Aorta (tissue), 5 donors: Measurements from ENCODE around the gene TPPP. TPM values are rescaled to one million over a fixed set of nuclear protein-coding genes. Genes with fewer than 3 reads are reported as not detected.
"Not testable (repeated sequence)": the region's sequence is repeated elsewhere in the genome, so short reads cannot be mapped to it uniquely, and the experiment has no call there.

ENCODE experiments used
- ATAC-seq: fragments of 200-7000 bp; cut with Tn5 transposase; one replicate; pipeline ENCODE4 v1.9.1; 2022; ENCODE audit warnings: moderate library complexity; ENCODE audit not compliant: low FRiP score
- DNase-seq, 2 donors: peaks; one replicate each; pipeline ENCODE4 v3.0.0-alpha.2; 2020
- H3K27ac ChIP-seq, 2 donors: one replicate each; pipeline ENCODE4 v1.5.1; 2013; ENCODE audit warnings: low read length in 2 of 2, mild to moderate bottlenecking in 2 of 2, moderate library complexity in 2 of 2, control low read depth in 1 of 2, inconsistent platforms in 1 of 2, low read depth in 1 of 2
- H3K27me3 ChIP-seq, 2 donors: one replicate each; pipeline ENCODE4 v1.6.1; 2013; ENCODE audit warnings: control low read depth in 1 of 2, low read length in 1 of 2, mild to moderate bottlenecking in 1 of 2, moderate library complexity in 1 of 2; ENCODE audit not compliant: insufficient read depth in 2 of 2, control insufficient read depth in 1 of 2
- H3K36me3 ChIP-seq, 2 donors: one replicate each; pipeline ENCODE4 v1.6.1; 2013; ENCODE audit warnings: control low read depth in 1 of 2, low read length in 1 of 2, mild to moderate bottlenecking in 1 of 2; ENCODE audit not compliant: insufficient read depth in 2 of 2, control insufficient read depth in 1 of 2
- H3K4me1 ChIP-seq, 2 donors: one replicate each; pipeline ENCODE4 v1.6.1; 2013; ENCODE audit warnings: low read length in 2 of 2, control low read depth in 1 of 2, mild to moderate bottlenecking in 1 of 2, moderate library complexity in 1 of 2; ENCODE audit not compliant: insufficient read depth in 2 of 2, control insufficient read depth in 1 of 2
- H3K4me3 ChIP-seq, 2 donors: one replicate each; pipeline ENCODE4 v1.5.1; 2013; ENCODE audit warnings: low read length in 2 of 2, control low read depth in 1 of 2, mild to moderate bottlenecking in 1 of 2
- H3K9me3 ChIP-seq: one replicate; pipeline ENCODE4 v1.6.1; 2013; ENCODE audit warnings: mild to moderate bottlenecking, low read length; ENCODE audit not compliant: control insufficient read depth
- WGBS, 2 donors: extraction: QIAGEN DNeasy Blood & Tissue Kit; methylation state at CpG; one replicate each; pipeline ENCODE4 v1.1.7; 2013; 5-methylcytosine and 5-hydroxymethylcytosine counted together
- intact Hi-C, 2 donors: fragments of 100-400 bp; cut with DNase I; formaldehyde crosslinking; loops; one replicate each; pipeline versions ENCODE4 v1.14.2 to v1.15.0; 2022
- polyA plus RNA-seq, 2 donors: library from polyadenylated mRNA; stranded (reverse); fragments of 200-250 nt; gene quantifications; one replicate each; pipeline ENCODE4 v1.2.3, GENCODE V29; 2013
- total RNA-seq, 2 donors: library from RNA; stranded (reverse); fragmentation: NEBNext Ultra II Directional; extraction: Animal tissue kit (Norgen Biotek cat#: 25700); gene quantifications; one replicate each; pipeline ENCODE4 v1.2.1, GENCODE V29; 2021
- donor health status: healthy with polysubstance abuse.
- donor health status: Bipolar disorder and iron deficiency.
- donor health status: DM: no; HTN: no; CAD: no.
- donor health status: DM: no; HTN: no; CAD: no.
- donor health status: DM: yes; HTN: yes; CAD: no.

TPPP gene
- total and polyA plus RNA-seq, 4 donors, result 2.5 to 9.8 (median 5.2) TPM

DNA sequence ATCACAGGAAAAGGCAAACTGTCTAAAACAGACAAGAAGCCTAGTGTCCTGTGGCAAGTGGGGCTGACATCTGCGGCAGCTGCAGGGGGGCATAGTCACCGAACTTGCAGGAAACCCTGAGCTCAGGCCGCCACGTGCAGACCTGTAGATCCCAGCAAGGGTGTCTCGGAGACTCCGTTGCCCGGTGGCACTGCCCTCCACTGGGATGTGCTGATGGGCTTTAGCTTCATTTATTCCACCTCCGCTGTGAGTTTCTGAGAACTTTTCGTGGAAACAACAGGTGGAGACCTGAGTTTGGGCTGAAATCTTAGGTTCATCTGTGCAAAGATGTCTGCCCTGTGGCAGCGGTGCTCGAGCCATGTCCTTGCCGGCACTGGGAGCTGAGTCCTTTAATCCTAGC lies 59.0 kb downstream of the TPPP start:
- DNase-seq (peak in 1 of 2 donors; percentile 51), ATAC-seq (no peak)
- Histone ChIP-seq H3K27ac (no peak overlapping the region), H3K36me3 (peaks cover 0 to 6% of the 10 kb centered on the region in 2 donors), H3K27me3 (no peaks in the 10 kb centered on the region), H3K9me3 (peaks cover 2% of the 10 kb centered on the region), H3K4me1 (no peaks in the 10 kb centered on the region), H3K4me3 (no peak overlapping the region)
- intact Hi-C loops, result no loop called here
- 94% methylated on average over 12 of the region's 12 CpGs for WGBS, 2 donors

DNA sequence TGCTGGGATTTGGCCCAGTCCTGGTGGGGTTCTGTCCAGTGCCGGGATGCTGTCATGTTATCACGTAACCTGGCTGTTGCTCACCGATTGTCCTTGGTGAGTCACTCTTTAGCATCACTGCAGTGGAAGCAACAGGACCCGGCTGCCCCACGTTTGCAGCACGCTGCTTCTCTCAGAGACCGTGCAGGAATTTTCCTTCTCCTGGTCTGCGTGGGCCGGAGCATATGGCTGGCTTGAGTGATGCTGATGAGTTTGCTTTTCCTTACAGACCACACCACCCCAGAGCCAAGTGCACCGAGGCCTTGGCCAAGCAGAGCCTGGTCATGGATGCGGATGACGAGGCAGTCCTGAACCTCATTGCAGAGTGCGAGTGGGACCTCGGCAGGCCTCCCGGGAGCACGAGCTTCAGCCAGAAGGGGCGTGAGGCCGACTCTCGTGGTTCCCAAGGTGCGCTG lies 59.6 kb downstream of the TPPP start:
- WGBS, 2 donors, result 72 to 74% methylated on average over 20 of the region's 20 CpGs
- DNase-seq, result peak in 1 of 2 donors; percentile 68
- no peak overlapping the region for H3K4me3 ChIP-seq
- no peak for ATAC-seq
- H3K27ac ChIP-seq, result no peak overlapping the region
- no peaks in the 10 kb centered on the region for H3K4me1 ChIP-seq
- H3K36me3 ChIP-seq, result peaks cover 0 to 6% of the 10 kb centered on the region in 2 donors
- no peaks in the 10 kb centered on the region for H3K27me3 ChIP-seq
- intact Hi-C loops, result no loop called here
- peaks cover 2% of the 10 kb centered on the region for H3K9me3 ChIP-seq

DNA sequence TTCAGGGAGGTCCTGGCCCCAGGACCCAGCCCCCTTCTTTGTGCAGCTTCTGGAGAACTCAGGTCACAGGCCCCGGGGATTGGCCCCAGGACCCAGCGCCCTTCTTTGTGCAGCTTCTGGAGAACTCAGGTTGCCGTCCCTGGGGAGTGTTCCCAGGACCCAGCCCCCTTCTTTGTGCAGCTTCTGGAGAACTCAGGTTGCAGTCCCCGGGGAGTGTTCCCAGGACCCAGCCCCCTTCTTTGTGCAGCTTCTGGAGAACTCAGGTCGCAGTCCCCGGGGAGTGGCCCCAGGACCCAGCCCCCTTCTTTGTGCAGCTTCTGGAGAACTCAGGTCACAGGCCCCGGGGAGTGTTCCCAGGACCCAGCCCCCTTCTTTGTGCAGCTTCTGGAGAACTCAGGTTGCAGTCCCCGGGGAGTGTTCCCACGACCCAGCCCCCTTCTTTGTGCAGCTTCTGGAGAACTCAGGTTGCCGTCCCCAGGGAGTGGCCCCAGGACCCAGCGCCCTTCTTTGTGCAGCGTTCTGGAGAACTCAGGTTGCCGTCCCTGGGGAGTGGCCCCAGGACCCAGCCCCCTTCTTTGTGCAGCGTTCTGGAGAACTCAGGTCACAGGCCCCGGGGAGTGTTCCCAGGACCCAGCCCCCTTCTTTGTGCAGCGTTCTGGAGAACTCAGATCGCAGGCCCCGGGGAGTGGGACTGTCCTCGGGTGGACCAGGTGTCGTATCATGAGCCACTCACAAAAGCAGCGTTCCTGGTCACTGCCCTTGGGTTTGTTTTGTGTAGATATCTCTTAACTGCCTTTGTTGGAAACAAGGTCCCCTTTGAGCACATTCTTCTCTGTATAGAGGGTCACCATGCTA lies 64.6 kb downstream of the TPPP start:
- intact Hi-C loops, H3K9me3 ChIP-seq, ATAC-seq, H3K27ac ChIP-seq, H3K27me3 ChIP-seq, H3K4me1 ChIP-seq, H3K4me3 ChIP-seq, H3K36me3 ChIP-seq: not testable (repeated sequence)
- 81 to 85% methylated on average over 21 of the region's 21 CpGs for WGBS, 2 donors
- DNase-seq, result peak in 1 of 2 donors; percentile 50

DNA sequence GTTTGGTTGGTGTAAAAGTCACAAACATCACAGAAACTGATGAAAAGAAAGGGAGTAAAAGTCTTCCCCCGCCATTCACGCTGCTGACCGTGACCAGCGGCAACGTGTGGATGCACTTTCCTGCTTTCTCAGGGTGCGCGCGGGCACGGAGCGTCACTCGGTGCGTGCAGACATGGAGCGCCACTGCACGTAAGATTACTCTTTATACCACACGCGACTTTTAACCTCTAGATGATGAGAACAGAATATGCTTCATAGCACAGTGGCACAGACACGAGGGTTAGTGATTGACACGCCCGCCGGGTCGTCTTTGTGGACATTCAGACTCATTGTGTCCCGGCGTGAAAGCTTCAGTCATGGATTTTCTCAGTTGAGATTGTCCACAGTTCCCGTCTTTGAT lies 65.3 kb downstream of the TPPP start:
- WGBS, 2 donors, result 95 to 96% methylated on average over 24 of the region's 24 CpGs
- no peaks in the 10 kb centered on the region for H3K4me1 ChIP-seq
- DNase-seq (peak in 1 of 2 donors; percentile 37), ATAC-seq (no peak)
- H3K4me3 ChIP-seq, result no peak overlapping the region
- intact Hi-C loops, result no loop called here
- H3K27me3 ChIP-seq, result no peaks in the 10 kb centered on the region
- no peak overlapping the region for H3K27ac ChIP-seq
- H3K9me3 ChIP-seq, result no peaks in the 10 kb centered on the region
- no peaks in the 10 kb centered on the region for H3K36me3 ChIP-seq

DNA sequence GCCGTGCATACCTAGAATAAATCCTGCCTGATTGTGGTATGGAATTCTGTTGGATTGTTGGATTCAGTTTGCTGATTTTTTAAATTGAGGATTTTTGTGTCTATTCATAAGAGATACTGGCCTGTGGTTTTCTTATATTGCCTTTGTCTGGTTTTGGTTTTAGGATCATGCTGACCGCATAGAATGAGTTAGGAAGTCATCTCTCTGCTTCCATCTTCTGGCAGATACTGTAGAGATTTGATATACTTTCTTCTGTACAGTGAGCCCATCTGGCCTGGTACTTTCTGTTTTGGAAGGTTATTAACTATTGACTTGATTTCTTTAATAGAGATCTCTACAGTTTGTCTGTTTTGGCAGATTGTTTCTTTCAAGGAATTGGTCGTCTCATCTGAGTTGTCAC lies 66.3 kb downstream of the TPPP start:
- H3K4me1 ChIP-seq, result no peaks in the 10 kb centered on the region
- 89 to 91% methylated on average over 3 of the region's 3 CpGs for WGBS, 2 donors
- H3K4me3 ChIP-seq, result no peak overlapping the region
- ATAC-seq (no peak), DNase-seq (no peak)
- no peaks in the 10 kb centered on the region for H3K9me3 ChIP-seq
- no peaks in the 10 kb centered on the region for H3K36me3 ChIP-seq
- H3K27ac ChIP-seq, result no peak overlapping the region
- H3K27me3 ChIP-seq, result no peaks in the 10 kb centered on the region
- intact Hi-C loops, result no loop called here

DNA sequence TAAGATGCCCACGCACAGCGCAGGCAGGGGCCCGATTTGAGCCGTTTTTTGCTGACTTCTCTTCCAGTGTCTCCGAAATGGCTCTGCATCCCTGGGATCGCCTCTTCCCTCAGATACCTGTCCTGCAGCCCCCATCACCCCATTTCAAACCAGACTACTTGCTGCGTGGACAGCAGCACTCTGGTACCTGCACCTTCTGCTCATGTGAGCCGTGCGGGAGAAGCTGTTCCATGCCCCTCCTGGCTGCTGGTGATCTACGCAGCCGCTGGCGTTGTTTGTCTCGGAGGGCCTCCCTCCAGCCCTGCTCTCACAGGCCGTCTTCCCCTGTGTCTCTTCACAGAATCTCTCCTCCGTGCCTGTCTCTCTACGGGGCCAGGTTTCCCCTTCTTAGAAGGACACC lies 67.6 kb downstream of the TPPP start:
- H3K9me3 ChIP-seq, result no peaks in the 10 kb centered on the region
- H3K27me3 ChIP-seq, result no peaks in the 10 kb centered on the region
- no peak overlapping the region for H3K27ac ChIP-seq
- DNase-seq, result peak; percentile 4 to 51
- WGBS, 2 donors, result 96 to 98% methylated on average over 16 of the region's 16 CpGs
- no peak for ATAC-seq
- H3K4me1 ChIP-seq, result no peaks in the 10 kb centered on the region
- intact Hi-C loops, result no loop called here
- H3K36me3 ChIP-seq, result no peaks in the 10 kb centered on the region
- H3K4me3 ChIP-seq, result no peak overlapping the region

DNA sequence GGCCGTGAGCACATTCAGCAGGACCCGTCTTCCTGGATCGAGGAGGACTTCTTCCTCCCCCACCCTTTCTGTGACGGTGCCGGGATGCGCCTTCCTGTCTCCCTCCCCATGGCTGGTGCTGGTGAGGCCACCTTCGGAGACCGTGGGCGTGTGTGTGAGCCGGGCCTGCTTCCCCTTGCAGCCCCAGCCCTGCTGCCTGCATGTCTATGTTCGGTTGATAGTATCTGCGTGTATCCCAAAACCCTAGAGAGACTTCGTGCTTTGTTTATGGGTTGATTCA lies 68.3 kb downstream of the TPPP start:
- no peaks in the 10 kb centered on the region for H3K27me3 ChIP-seq
- intact Hi-C loops, result no loop called here
- H3K27ac ChIP-seq, result no peak overlapping the region
- DNase-seq, result peak; percentile 22 to 54
- ATAC-seq, result no peak
- H3K9me3 ChIP-seq, result no peaks in the 10 kb centered on the region
- H3K4me3 ChIP-seq, result no peak overlapping the region
- H3K36me3 ChIP-seq, result no peaks in the 10 kb centered on the region
- no peaks in the 10 kb centered on the region for H3K4me1 ChIP-seq
- 91 to 93% methylated on average over 13 of the region's 13 CpGs for WGBS, 2 donors

DNA sequence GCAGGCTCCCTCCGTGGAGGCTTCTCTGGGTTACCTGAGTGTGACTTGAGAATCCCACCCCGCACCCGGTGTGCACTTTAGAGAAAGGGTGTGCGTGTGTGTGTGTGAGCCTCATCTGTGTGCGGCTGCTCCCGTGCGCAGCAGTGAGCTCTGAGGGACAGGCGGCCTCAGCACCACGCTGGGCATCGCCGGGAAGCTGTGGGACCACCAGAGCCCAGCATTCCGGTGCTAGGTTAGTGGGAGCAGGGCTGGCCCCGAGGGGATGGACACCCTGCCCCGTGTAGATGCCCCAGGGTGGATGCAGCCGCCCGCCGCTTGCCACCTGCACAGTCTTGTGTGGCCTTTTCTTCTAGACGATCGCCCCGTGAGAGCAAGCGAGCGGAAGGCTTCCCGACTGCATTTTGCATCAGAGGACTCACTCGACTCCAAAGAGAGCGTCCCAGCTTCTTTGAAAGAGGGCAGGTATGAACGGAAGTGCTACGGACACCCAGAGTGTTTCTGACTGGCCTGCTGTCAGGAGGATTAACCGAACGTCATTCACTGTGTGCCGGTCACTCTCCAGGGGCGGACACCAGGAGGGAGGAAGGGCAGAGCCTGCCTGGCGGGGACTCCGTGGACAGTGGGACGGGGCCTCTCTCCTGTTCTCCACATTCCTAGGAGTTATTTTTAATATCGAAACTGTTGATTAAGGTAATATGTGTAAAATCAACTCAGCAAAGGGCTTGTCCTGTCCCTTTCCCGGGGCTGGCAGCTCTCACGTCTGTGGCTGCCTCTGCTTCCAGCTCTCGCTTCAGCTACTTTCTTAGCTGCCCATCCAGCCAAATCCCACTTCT lies 68.8 kb downstream of the TPPP start:
- H3K9me3 ChIP-seq, result no peaks in the 10 kb centered on the region
- no peak overlapping the region for H3K4me3 ChIP-seq
- intact Hi-C loops, result no loop called here
- H3K4me1 ChIP-seq, result no peaks in the 10 kb centered on the region
- H3K27ac ChIP-seq, result no peak overlapping the region
- H3K27me3 ChIP-seq, result no peaks in the 10 kb centered on the region
- H3K36me3 ChIP-seq, result no peaks in the 10 kb centered on the region
- WGBS, 2 donors, result 94 to 95% methylated on average over 38 of the region's 38 CpGs
- DNase-seq (peak in 1 of 2 donors; percentile 67), ATAC-seq (no peak)
